CD4-positive, alpha-beta T cell treated with Interleukin-1 beta for 1 hour (primary cell): ENCODE measurements around the gene TSTD2.
"Not testable (repeated sequence)": the region's sequence is repeated elsewhere in the genome, so short reads cannot be mapped to it uniquely, and the experiment has no call there.

Source experiments
- DNase-seq, 2 donors: peaks; one replicate each; pipeline ENCODE4 v3.0.0-alpha.2; 2020 to 2022

Gene TSTD2

DNA sequence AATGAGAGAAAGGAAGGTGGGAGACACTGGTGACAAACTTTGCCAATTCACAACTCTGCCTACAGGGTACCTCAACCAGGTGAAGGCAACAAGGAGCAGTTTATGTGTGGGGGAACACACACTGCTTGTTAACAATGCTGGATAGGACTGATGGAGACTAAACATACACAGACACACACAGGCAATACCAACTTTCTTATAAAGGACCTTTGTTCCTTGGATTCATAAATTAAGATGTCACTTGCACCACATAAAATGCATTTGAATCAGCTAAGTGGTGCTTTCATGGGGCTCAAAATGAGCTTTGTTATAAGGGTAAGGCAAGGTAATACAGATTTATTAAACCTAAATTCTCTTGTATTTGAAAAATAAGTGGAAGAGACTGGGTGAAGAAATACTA lies 4.0 kb downstream of the TSTD2 start:
- no peak for DNase-seq

DNA sequence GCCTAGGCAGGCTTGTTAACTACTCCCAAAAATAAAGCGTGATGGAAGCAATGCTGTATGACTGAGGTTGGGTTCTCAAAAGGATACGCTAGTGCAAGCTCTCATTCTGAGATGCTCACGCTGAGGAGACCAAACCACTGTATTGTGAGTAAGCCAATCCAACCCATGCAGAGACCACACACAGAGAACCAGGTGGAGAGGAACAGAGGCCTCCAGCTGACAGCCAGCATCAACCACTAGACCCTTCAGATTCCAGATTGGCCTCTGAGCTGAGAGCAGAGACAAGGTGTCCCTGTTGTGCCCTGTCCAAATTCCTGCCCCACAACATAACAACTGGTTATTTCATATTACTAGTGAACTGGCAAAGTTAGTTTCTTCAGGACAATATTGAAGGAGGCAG lies 4.5 kb downstream of the TSTD2 start:
- no peak for DNase-seq

DNA sequence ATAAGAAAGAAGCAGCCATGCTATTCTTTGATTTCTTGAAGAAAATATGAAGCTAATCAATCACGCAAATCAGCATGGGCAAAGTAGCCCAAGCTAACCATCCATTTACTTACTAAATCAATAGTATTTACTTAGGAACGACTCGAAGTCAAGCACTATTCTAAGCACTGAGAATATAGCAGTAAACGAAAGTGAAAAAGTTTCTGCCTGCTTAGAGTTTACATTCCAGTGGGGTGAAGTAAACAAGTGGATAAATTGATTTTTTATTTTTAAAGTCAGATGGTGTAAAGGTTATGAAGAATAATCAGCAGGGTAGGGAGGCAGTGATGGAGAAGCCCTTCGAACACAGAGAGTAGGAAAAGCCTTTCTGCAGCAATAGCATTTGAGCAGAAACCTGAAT lies 5.5 kb downstream of the TSTD2 start:
- no peak for DNase-seq

- no peak for DNase-seq
Observed at GRCh38 chr9:97625620-97626019, 7.5 kb downstream of the TSTD2 start.

- DNase-seq: no peak
Observed at GRCh38 chr9:97623946-97624345, 9.2 kb downstream of the TSTD2 start.

DNA sequence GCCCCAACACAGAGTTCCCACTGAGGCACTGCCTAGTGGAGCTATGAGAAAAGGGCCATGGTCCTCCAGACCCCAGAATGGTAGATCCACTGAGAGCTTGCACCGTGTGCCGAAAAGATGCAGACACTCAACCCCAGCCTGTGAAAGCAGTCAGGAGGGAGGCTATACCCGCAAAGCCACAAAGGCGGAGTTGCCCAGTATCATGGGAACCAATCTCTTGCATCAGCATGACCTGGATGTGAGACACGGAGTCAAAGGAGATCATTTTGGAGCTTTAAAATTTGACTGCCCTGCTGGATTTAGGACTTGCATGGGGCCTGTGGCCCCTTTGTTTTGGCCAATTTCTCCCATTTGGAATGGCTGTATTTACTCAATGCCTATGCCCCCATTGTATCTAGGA lies 10.7 kb downstream of the TSTD2 start:
- not testable (repeated sequence) for DNase-seq

GRCh38 chr9:97620063-97620462 lies 13.1 kb downstream of the TSTD2 start:
- DNase-seq: not testable (repeated sequence)

- no peak for DNase-seq
Observed at GRCh38 chr9:97617939-97618416, 15.2 kb downstream of the TSTD2 start.

GRCh38 chr9:97615439-97616072 lies 17.6 kb downstream of the TSTD2 start:
- peak; percentile 46 to 71 for DNase-seq

GRCh38 chr9:97604901-97605645 lies 28.1 kb downstream of the TSTD2 start:
- DNase-seq: no peak

- DNase-seq: no peak
Observed at GRCh38 chr9:97602430-97602829, 30.7 kb downstream of the TSTD2 start.

GRCh38 chr9:97601228-97601898 lies 31.8 kb downstream of the TSTD2 start:
- DNase-seq: no peak

GRCh38 chr9:97600531-97601227 lies 32.5 kb downstream of the TSTD2 start:
- no peak for DNase-seq

DNA sequence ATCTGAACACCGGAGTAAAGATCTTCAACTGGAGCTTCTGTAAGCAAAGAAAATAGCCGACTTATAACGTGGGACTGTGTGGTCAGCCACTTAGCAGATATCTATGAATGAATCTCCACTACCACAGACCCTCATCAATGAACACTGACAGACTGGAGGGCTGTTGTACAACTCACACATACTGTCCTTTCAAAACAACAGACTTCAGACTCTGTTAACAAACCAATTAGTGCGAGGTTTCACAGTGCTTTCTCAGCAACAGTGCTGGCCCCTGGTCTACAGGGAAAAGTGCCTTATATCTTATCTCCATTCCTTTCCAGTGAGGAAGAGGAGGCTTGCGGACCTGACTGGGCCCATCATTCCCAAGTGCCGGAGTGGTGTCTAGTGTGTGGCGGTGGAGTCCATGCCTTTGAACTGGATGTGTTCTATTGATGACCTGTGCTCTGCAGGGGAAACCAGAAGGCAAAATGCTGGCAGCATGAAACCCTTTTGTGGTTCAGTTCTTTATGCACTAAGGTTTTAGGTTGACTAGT lies 33.8 kb downstream of the TSTD2 start:
- no peak for DNase-seq

DNA sequence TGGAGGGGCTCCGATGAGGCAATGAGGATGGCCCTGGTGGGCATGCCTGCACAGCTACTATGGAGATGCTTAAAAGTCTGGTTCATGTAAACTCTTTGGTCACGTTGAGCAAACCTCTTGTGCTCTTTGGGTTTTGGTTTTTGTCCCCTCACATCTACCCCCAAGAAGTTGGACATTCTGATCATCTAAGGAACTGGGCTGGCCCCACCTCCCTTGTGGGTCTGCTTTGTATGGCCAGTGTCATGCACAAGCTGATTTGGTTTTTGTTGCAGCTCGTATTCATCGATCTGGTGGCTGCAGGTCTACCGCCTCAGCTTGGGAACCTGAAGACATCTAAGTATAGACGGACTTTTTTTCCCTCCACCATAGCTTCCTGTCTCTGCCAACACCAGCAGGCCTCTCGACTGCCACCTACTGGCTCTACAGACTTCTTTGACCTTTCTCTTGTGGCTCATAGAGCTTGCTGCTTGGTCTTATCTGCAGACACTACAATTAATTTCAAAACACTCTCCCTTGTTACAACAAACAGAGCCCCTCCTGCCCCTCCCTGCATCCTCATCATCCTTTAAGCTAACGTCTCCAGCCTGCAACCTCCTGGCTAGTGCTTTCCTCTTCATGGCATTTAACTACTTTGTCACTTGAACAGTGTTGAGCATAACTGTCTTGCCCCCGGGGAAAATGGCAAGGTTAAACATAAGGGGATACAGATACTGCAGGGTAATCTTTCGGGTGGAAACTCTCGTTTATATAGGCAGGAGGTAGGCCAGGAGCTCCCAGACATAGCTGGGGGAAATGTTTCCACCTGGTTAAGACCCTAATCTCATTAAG lies 34.5 kb downstream of the TSTD2 start:
- peak; percentile 69 to 73 for DNase-seq

DNA sequence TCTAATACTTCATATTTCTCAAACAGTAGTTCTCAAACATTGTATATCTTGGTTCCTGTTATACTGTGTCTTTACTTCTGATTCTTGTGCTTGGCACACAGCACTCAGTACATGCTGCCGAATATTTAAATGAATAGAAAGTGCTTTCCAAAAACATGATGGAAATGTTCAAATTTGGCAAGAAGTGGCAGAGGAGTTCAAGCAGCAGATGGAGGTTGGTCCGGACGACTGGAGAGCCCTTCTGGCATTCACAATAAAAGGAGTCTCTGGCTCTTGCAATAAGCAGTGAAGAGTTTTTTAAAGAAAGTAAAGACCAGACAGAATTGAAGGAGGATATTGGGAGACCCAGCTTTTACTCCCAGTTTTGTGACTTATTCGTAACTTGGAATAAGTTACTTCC lies 36.3 kb downstream of the TSTD2 start:
- DNase-seq: no peak

GRCh38 chr9:97594381-97594921 lies 38.7 kb downstream of the TSTD2 start:
- DNase-seq: no peak

- DNase-seq: no peak
Observed at GRCh38 chr9:97593960-97594359, 39.2 kb downstream of the TSTD2 start.

DNA sequence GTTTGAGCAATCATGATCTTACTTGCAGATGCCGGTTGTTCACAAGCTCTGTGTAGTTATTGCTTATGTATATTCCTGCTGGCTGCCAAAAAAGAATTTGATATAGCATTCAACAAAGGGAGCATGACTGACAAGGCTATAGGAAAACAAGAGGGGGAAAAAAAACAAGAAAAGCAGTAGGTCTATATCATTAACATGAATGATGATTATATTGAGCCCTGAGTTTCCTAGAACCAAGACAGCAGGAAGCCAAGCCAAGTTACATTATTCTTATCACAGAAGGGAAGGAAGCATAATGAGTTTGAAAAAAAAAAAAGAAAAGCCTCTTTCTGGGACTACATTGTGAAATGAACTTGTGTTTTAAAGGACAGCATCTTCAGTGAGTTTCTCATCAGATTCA lies 41.0 kb downstream of the TSTD2 start:
- DNase-seq: no peak

- DNase-seq: no peak
Observed at GRCh38 chr9:97591535-97591934, 41.6 kb downstream of the TSTD2 start.

DNA sequence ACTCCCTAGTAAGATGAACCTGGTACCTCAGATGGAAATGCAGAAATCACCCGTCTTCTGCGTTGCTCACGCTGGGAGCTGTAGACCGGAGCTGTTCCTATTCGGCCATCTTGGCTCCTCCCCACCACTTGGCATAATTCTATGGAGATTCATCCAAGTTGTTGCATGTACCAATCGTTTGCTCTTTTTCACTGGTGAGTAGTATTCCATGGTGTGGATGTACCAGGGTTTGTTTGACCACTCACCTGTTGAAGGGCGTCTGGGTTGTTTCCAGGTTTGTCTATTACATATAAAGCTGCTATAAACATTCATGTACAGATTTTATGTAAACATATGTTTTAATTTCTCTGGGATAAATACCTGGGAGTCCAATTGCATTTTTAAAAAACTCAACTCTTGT lies 46.3 kb downstream of the TSTD2 start:
- not testable (repeated sequence) for DNase-seq

DNA sequence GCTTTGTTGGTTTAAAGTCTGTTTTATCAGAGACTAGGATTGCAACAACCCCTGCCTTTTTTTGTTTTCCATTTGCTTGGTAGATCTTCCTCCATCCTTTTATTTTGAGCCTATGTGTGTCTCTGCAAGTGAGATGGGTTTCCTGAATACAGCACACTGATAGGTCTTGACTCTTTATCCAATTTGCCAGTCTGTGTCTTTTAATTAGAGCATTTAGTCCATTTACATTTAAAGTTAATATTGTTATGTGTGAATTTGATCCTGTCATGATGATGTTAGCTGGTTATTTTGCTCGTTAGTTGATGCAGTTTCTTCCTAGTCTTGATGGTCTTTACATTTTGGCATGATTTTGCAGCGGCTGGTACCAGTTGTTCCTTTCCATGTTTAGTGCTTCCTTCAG lies 48.4 kb downstream of the TSTD2 start:
- DNase-seq: not testable (repeated sequence)
